CD4-positive, alpha-beta T cell treated with Interleukin-6 at 100 ng/mL for 8 hours (primary cell): ENCODE results near the gene MTERF4.

ENCODE experiments used
- DNase-seq: peaks from one replicate; pipeline ENCODE4 v3.0.0-alpha.2; 2020; ENCODE audit warnings: mixed read lengths, low spot score

MTERF4 gene

DNA sequence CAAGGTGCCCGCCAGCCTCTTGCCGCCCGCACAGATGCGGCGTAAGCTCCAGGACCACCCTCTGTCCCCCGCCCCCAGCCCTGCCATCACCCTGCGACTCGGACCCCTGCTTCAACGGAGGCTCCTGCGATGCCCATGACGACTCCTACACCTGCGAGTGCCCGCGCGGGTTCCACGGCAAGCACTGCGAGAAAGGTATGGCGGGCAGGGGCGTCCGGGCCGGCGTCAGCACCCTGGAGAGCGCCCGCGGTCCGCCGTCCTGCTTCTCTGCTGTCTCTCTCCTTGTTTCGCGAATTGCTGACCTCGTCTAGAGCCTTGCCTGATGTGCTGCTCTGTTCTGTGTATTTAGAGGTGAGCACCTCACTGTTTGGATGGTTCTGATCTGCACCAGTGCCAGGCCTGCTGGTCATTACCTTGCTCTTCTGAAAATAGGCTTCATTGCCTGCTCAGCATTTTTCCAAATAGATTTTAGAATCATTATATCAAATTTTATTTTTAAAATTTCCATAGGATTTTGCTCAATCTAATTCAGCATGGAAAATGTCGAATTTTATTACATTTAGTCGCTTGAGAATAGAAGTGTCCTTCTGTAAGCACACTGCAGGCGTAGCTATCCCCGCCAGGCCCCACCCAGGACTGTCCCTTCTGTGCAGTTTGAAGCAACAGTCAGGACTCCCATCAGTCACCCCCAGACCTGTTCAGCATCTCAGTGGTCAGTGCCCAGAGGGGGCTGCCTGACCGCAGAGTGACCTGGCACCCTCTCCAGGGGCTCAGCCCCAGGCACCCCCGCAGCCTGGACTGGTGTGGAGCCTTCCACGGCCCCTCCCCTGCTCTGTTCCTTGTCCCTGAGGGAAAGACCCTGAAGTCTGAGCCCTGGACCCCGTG is 52.1 kb downstream of the MTERF4 start:
- DNase-seq, result no peak

DNA sequence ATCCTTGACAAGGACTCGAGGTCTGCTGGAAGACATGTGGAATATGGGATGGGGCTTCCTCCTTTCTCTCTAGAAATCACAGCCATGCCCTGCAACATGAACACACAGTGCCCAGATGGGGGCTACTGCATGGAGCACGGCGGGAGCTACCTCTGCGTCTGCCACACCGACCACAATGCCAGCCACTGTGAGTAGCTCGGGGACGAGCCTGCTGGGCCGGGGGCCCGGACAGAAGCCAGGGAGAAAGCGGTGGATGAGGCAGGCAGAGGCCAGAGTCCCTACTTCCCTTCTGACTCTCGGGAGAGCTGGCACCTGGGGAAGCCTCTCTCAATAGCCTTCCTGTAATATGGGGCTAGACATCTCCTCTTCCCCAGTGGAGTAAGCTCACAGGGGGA is 53.1 kb downstream of the MTERF4 start:
- no peak for DNase-seq

DNA sequence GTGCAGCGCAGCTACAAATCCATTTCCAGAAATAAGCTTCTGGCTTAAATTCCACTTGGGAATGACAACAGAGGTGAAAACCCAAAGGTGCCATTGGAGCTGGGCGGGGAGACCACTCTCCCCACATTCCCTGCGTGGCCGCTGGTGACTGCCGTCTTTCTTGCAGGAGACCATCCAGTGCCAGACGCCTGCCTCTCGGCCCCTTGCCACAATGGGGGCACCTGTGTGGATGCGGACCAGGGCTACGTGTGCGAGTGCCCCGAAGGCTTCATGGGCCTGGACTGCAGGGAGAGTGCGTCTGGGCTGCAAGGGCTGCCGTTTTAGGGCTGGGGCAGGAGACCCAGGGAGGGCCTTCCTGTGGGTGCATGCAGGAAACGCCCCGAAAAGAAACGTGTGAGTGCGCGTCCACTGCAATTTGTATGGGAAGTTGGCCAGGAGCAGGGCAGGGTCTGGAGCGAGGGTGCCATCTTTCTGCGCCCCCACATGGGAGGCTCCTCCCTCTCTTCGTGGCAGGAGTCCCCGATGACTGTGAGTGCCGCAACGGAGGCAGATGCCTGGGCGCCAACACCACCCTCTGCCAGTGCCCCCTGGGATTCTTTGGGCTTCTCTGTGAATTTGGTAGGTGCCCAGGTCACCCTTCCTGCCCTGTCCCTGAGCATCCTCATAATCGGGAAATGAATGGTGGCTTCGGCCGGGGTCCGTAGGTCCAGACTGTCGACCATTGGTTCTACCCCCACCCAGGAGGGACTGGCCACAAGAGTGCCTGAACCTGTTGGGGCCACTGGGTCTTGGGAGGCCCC is 53.7 kb downstream of the MTERF4 start:
- DNase-seq, result no peak

DNA sequence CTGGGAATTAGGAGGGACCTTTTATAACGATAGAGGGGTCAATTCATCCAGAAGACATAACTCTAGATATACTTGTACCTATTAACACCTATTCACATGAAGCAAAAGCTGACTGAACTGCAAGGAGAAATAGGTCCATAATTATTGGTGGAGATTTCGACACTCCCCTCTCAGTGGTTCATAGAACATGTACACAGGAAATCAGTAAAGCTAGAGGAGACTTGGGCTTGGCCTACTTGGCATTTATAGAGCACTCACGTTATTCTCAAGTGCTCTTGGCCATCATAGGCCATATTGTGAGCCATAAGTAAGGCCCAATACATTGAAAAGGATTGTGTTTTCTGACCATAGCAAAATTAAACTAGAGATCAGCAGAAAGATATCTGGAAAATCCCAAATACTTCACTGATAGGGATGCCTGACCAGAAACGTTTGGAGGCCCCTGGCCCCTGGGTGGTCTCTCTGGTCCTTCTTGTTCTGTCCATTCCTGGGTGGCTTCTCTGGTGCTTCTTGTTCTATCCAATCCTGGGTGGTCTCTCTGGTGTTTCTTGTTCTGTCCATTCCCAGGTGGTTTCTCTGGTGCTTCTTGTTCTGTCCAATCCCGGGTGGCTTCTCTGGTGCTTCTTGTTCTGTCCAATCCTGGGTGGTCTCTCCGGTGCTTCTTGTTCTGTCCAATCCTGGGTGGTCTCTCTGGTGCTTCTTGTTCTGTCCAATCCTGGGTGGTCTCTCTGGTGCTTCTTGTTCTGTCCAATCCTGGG is 54.7 kb downstream of the MTERF4 start:
- DNase-seq, result no peak
